DMS79 treated with DMSO at 0.1 percent for 48 hours (cell line): Measurements from ENCODE around the gene LMF1.
"Not testable (repeated sequence)": the region's sequence is repeated elsewhere in the genome, so short reads cannot be mapped to it uniquely, and the experiment has no call there.

Experiments used
- DNase-seq: peaks from one replicate; lab custom pipeline; 2025; lab: John Stamatoyannopoulos, UW

LMF1 gene

DNA sequence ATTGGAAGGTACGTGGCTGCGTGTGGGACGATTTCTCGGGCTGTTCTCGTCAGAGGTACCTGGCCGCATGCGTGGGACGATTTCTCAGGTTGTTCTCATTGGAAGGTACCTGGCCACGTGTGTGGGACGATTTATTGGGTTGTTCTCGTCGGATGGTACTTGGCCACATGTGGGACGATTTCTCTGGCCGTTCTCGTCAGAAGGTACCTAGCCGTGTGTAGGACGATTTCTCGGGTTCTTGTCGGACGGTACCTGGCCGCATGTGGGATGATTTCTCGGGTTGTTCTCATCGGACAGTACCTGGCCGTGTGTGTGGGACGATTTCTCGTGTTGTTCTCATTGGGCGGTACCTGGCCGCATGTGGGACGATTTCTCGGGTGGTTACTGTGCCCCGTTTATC lies 120.1 kb downstream of the LMF1 start:
- DNase-seq, result no peak

DNA sequence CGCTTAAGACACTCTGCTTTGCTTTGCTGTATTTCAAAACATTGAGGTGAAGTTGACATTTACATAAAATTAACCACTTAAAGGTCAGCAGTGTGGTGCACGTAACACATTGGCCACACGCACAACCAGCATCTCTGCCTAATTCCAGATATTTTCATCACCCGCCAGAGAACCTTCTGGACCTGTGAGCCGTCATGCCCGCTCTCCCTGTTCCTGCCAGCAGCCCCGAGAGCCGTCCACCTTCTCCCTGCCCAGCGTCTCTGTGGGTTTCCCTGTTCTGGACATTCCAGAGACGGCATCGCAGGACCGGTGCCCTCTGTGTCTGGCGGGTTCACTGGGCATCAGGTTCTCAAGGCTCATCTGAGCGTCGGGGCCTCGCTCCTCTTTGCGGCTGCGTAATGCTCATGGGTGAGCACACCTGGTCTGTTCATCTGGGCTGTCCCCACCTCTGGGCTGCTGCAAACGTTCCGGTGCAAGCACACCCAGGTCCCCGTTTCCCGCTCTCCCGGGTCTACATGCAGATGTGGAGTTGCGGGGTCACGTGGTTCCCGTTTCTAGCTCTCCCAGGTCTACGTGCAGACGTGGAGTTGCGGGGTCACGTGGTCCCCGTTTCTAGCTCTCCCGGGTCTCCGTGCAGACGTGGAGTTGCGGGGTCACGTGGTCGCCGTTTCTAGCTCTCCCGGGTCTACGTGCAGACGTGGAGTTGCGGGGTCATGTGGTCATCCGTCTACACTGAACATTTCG lies 122.1 kb downstream of the LMF1 start:
- no peak for DNase-seq

DNA sequence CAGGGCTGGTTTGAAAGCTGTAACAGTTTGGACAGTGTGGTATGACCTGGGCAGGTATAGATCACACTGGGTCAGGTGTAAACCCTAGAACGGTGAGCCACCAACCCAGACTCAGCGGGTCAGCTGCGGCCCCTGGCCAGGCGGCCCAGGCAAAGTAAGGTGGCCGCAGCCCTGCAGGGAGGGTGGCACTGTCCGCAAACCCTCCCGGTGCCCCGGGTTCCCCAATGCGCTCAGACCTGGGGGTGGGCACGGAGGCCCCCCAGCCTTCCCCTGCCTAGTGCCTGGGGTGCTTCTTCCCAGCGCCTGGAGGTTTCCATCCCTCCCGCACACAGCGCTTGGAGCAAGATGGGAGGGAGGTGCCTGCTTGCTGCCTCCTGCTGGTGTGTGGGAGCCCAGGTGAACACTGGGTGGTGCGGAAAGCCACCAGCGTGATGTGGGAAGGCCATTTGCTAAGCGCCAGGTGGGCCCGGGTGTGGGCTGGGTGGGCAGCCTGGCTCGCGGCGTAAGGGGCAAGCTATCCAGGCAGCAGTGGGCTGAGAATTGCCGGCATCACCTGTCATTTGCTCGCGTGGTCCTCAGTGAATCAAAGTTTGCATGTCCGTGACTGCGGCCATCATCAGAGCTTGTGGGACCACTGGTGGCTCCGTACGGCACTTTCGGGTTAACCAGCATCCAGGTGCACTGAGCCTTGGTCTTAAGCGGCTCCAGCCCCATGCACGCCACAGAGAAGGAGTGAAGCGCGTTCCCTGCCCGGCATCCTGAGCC lies 122.9 kb downstream of the LMF1 start:
- no peak for DNase-seq

DNA sequence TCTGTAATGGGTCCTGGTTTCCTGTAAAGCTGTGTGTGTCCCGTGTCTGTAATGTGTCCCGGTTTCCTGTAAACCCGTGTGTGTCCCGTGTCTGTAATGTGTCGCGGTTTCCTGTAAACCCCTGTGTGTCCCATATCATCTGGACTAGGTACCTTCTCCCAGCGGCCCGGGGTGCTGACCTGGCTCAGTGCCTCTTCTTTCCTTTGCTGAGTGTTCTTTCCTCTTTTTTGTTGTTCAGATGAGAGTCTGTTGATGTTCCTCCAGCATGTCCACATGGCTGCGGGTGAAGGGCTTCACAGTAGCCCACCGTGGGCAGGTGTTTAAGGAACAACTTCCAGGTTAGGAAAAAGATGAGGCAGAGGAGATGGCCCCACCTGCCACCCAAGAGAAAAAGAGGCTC lies 123.6 kb downstream of the LMF1 start:
- no peak for DNase-seq

DNA sequence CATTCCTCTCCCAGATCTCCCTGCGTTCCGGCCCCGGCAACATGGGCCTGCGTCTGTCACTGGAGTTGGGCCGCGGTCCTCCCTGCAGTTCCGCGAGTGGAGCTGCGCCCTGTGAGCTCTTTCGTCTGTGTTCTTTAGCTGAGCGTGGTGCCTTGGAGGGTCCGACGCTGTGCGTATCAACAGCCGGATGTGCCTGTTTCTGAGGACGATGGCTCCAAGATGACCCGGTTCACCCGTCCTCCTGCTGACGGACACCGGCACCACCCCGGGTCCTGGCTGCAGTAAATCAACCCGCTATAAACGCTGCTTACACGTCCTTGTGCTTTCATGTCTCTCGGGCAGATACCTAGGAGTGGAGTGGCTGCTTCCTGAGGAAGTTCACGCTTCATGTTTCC lies 125.4 kb downstream of the LMF1 start:
- no peak for DNase-seq

DNA sequence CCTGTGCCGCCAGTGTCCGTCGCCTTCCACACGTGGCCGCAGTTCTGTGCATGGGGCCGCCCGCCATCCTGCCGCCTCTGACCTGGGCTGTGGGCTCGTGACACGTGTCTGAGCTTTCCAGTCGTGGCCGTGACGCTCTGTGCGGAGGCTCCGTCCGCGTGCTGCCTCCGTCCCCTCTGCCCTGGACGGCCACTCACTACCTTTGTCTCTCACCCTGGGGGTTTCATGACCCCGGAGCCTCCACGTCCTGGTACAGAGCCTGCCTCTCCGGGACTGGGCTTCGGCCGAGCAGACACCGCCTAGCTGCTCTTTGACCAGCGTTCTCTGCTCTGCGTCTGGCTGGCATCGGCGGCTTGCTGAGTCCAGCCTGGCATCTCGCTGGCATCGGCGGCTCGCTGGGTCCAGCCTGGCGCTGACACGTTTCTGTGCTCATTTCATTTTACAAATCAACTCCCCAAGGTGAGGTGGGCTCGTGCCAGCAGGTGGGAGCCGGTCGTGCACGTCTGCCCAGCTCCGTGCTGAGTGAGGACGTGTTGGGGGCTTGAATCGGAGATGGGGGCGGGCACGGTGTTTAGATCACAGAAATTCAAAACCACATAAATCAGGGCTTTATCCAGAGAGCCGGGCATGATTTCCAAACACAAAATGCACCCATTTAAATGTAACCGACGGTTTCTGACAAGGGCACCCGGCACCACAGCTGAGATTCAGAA lies 126.0 kb downstream of the LMF1 start:
- DNase-seq, result no peak

DNA sequence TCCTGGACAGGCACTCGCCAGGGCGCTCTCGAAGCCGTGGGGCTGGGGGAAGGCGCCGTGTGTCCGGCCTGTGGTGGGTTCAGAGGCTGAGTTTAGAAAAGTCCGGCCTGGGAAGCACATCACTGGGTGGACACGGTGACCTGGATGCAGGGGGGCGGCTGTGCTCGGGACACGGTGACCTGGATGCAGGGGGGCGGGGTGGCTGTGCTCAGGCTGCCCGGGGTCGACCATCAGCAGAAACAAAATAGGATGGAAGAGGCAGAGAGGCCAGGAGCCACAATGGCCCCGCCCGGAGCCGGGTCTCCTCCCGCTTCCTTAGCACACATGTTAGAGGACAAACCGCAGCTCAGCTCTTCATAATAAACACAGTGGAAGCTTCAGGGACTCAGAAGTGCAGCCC lies 127.0 kb downstream of the LMF1 start:
- no peak for DNase-seq

DNA sequence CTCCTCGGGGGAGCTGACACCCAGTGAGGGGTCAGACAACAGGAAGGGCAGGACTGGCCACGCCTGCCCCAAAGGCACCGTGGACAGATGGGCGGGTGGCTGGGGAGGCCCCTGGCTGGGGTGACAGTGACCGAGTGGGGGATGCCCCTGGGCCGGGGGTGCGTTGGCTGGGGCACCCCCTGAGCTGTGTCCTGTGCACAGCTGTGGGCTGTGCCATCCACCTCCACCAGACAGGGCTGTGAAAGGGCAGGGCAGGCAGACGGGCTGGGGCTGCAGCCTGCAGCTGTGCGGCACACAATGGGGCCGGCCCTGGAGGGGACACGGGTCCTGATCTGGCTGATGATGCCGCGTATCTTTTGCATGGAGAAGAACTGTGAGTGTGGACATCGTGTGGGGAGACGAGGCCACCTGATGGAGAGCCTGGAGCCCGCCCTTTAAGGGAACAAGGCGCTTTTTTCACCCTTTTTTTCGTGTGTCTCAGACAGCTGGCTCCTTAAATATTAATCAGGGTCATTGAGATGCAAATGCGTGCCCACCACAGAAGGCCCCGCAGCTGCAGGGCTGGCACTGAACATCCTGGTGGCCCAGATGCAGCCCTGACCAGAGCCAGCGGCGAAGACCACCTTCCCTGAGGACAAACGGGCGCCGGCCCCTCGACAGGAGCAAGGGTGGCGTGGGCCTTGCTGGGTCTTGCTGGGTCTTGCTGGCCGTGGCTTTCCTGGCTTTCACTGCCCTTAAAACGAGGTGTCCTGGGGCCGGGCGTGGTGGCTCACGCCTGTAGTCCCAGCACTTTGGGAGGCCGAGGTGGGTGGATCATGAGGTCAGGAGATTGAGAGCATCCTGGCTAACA lies 127.8 kb downstream of the LMF1 start:
- DNase-seq, result no peak

DNA sequence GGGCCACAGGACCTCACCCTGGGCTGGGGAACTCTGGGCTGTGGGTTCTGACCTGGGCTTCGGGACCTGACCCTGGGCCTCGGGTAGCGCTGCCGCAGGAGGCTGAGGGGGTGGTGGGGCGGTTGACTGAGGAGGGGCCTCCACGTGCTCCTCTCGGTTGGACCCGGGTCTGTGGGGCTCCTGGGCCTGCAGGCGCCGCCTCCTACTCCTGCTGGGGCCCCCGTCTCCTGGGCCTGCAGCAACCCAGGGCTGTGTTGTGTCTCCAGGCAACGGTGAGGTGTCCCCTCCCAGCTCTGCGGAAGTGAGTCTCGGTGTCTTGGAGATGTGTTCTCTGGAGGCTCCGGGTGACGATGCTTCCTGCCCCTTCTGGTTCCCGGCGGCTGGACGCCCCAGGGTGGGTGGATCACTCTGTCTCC lies 128.7 kb downstream of the LMF1 start:
- no peak for DNase-seq

DNA sequence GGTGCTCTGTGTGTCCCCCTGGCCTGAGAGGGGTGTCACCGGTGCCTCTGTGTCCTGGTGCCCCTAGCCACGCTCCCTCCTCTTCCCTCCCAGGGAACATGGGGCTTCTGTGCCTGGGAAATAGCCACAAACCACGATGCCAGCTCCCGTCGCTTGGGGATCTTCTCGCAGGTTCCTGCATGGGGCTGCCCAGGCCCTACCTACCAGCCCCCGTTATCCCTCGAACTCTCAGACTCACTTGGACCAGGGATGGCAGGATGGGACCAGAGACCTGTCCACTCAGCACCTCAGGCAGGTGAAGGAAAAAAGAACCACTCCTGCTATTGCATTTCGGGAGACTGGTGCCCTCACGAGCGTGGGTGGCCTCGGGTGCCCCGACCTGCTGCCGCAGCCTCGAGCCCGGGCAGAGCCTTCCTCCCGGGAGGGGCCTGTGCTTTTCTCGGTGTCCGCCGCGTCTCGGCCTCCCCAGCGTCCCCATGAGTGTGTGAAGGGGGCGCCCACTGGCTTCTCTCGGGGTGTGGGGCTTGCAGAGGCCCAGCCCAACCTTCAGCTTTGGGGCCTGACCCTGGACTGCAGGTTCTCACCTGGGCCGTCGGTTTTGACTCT lies 129.2 kb downstream of the LMF1 start:
- no peak for DNase-seq

DNA sequence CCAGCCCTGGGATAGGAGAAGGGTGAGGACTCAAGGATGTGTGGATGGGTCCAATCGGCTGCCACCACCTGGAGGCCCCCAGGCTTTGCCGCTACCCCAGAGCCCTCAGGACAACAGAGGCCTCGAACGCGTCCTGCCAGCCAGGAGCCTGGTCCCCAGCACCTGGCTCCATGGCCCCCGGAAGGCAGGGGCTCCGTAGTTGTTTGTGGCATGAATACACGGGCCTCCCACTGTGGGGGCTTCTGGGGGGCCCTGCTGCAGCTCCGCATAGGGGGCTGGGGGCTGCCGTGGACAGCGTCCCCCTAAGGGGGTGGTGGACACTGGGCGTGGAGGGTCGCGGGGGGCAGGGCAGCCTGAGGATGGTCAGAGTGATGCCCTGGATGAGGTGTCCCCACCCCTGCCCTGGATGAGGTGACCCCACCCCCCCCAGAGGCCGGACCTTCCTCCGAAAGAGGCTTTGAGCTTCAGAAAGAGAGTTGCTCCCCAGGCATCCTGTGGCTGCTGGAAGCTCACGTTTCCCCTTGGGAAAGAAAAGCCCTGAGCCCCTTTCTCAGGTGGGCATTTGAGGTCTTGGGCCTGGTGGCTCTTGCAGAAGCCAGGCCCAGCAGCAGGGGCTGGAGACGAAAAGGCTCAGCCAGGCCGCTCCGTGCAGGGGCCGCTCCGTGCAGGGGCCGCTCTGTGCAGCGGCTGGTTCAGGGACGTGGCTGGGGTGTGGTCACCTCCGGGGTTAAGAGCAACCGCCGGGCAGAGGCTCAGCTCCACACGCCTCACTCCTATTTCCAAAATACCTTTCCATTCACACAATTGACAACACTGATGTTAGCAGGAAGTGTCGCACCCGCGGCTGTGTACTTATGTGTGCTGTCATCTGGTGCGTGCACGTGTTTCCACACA lies 130.0 kb downstream of the LMF1 start:
- DNase-seq, result no peak

DNA sequence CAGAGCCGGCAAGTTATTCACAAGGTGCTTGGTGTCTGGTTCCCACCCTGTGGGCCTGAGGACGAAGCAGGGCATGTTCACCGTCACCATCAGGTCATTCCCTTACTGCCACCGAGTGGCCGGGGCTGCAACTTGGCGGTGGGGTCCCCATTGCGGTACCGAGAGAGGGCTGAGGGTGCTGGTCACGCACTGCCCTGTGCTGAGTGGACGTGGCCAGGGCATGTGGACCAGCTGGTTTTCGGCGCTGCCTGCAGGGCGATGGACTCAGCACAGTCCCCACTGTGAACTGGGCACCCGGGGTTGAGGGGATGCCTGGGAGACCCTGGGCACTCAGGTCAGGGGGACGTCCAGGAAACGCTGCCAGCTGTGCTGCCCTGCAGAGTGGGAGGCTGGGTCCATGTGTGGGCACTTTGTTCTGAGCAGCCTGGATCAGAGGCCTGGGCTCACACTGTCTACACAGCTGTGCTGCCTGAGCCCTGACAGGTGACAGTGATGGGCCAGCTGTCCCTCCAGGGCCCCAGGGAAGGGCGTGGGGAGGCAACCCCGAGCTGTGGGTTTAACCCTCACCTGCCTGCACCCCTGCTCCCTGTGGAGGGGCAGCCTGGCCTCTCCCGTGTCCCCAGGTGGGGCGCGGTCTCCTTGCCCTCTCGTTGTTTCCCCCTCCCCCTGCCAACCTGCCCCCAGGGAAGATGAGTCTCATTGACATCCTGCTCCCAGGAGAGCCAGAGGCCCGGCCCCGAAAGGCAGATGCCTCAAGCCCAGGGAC lies 131.0 kb downstream of the LMF1 start:
- DNase-seq, result no peak

DNA sequence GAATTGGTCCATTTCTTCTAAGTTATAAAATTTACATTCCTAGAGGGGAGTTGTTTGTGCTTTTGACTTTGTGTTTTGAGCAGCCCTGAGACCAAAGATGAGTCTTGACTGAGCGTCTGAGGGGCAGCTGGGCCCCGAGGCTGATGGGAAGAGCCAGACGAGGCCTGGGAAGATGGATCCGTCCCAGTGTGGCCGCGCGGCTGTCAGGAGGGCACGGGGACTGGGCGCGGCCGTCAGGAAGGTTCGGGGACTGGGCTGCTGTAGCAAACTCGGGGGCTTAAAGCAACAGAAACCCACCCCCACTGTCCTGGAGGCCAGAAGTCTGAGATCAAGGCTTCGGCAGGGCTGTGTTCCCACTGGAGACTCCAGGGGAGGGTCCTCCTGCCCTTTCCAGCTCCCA lies 132.0 kb downstream of the LMF1 start:
- no peak for DNase-seq

DNA sequence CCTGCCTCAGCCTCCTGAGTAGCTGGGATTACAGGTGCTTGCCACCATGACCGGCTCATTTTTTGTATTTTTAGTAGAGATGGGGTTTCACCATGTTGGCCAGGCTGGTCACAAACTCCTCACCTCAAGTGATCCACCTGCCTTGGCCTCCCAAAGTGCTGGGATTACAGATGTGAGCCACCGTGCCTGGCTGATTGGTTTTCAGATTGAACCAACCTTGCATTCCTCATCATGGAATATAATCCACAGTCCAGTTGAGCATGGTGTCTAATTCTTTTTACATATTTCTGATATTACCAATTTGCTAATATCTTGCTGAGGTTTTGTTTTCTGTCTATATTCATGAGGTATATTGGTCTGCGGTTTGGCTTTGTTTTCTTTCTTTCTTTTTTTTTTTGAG lies 134.0 kb downstream of the LMF1 start:
- DNase-seq, result not testable (repeated sequence)

DNA sequence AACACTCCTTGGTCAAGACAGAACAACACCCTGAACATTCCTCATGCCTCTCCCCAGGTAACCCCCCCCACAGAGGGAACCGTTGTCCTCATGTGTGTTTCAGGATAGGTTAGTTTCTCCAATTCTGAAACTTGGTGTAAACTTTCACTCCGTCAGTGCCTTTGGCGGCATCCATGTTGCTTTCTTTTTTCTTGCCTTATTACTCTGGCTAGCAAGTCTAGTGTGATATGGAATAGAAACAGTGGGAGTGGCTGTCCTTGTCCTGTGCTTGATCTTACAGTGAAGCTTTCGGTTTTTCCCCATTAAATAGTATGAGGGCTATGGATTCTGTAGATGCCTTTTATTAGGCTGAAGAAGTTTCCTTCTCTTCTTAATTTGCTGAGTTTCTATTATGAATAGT lies 134.6 kb downstream of the LMF1 start:
- no peak for DNase-seq

DNA sequence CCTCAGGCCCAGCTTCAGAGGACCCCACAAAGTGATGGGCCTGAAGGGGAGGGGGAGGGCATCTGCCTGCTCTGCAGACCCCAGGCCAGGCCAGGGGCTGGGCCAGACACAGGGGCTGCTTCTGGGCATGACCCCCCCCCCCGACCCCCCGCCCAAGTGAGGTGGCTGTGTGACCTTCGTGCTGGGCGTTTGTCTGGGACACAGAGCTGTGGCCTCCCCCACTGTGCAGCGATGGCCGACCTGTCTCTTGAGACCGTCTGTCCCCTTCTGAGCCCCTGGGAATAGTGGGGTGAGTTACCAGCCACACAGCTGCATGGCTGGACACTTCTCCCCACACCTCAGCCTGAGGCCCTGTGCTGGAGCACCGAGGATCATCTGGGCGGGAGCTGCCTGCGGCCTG lies 135.4 kb downstream of the LMF1 start:
- no peak for DNase-seq

DNA sequence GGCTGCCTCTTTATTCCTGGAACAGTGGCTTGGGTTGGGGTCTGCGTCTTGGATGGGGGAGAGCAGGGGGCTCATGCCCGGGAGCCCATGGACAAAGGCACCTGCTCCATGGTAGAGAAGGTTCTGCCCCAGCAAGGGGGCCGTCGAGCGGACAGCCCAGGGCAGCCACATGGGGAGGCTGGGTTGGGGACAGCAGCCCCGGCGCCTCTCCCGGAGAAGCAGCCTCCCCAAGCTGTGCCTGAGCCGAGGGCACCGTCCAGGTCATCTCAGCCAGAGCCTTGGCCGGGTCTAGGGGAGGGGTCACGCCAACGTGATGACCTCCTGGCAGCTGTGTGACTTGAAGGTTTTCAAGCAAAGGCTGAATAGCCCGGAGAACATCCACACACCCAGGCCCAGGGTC lies 137.4 kb downstream of the LMF1 start:
- DNase-seq, result no peak

DNA sequence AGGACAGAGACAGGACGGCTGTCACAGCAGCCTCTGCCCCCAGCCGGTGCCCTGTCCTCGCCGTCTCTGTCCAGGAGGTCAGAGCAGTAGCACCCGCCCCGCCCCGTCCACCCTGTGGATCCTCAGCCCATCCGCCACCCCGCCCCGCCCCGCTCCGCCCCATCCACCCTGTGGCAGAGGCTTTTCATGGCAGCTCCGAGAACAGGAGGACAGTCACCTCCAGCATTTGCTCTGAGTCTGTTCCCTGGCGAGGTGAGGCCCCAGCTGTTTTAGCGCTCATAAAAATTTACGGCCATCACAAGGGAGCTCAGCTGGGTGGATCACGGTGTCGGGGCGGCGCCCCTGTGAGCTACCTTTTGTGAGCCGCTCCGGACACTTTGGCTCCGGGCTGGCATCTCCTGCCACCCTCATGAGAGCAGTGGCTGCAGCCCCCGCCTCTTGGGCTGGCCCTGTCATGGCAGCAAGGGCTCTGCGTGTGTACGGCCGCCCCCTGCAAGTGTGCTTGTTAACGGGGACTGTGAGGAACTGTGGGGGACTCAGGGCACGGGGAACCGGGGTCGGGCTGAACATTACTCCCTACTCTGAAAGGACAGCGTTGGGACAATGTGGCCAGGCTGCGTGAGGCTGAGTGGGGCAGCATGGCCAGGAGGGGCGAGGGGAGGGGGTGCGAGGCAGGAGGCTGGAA lies 138.0 kb downstream of the LMF1 start:
- no peak for DNase-seq
